ENCODE measurements around the gene MAP3K20. TPM values are rescaled to one million over a fixed set of nuclear protein-coding genes. Genes with fewer than 3 reads are reported as not detected.

The MAP3K20 gene
- total RNA-seq, 1 experiment from 2014 or later: 40.0 TPM

DNA sequence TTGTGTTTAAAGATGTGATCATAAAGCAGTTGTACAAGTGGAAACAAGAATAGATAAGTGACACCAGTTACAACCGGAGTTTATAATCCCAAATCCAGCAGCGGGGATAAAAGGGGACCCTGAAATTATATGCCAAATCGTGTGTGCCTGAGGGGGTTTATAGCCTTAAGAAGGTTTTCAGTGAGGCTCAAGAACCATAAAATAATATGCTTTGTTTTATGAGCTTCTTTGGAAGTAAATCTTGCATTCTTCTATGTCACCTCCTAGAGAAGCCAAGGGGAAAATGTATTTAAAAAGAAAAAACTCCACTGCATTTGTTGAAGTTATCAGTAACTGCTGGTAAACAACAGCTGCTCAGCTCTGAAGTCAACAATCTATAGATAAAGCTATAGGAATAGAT lies 25.8 kb upstream of the MAP3K20 start:
- H3K27me3 ChIP-seq (replicated peaks; ENCODE audit: insufficient read depth, low read depth, low read length, poor library complexity): no peaks in the 10 kb centered on the region
- H3K4me1 ChIP-seq (ENCODE audit: insufficient read depth, low read length, poor library complexity, severe bottlenecking): peaks cover 53% of the 10 kb centered on the region
- BruUV-seq (replicated peaks): no TSS peak
- H3K9me3 ChIP-seq (ENCODE audit: low read depth, low read length, poor library complexity, severe bottlenecking): no peaks in the 10 kb centered on the region
- H3K4me3 ChIP-seq (ENCODE audit: low read depth, low read length, poor library complexity, severe bottlenecking): no peak overlapping the region
- H3K36me3 ChIP-seq (ENCODE audit: insufficient read depth, low read length, poor library complexity, severe bottlenecking): no peaks in the 10 kb centered on the region
- DNase-seq (ENCODE audit: low spot score): no peak
- intact Hi-C loops (cut with micrococcal nuclease; ENCODE audit: unreplicated experiment): no loop called here
- POLR2A ChIA-PET (ENCODE audit: low non-redundant PET): no interaction called here
- TF ChIP-seq, protein P1, sequence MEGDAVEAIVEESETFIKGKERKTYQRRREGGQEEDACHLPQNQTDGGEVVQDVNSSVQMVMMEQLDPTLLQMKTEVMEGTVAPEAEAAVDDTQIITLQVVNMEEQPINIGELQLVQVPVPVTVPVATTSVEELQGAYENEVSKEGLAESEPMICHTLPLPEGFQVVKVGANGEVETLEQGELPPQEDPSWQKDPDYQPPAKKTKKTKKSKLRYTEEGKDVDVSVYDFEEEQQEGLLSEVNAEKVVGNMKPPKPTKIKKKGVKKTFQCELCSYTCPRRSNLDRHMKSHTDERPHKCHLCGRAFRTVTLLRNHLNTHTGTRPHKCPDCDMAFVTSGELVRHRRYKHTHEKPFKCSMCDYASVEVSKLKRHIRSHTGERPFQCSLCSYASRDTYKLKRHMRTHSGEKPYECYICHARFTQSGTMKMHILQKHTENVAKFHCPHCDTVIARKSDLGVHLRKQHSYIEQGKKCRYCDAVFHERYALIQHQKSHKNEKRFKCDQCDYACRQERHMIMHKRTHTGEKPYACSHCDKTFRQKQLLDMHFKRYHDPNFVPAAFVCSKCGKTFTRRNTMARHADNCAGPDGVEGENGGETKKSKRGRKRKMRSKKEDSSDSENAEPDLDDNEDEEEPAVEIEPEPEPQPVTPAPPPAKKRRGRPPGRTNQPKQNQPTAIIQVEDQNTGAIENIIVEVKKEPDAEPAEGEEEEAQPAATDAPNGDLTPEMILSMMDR (conservative IDR thresholded peaks at IDR 0.05; ENCODE audit: low read depth, low read length): no peak
- no peak for TF ChIP-seq EZH2 (IDR thresholded peaks at IDR 0.05; ENCODE audit: borderline replicate concordance, low read depth, low read length, poor library complexity, severe bottlenecking)
- CTCF ChIA-PET: no interaction called here
- peak overlapping the region; percentile 45 for H3K27ac ChIP-seq (ENCODE audit: low read depth, low read length, poor library complexity, severe bottlenecking)

DNA sequence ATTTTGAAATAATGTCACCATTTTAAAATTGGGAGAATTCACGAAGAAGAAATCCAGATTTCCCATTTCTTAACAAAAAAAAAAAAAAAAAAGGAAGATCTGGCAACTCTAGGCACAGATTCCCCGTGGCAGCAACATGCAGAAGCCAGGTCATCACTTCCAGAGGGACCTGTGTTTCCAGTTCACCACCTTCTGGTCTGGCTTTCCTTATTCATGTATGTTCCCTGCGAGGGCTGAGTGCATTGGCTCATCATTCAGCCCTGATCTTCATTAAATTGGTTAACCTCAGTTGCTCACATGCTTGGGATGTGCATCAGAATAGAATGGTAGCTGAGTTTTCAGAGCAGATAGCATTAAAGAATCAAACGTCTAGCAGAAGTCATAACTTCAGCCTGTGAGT lies 25.0 kb upstream of the MAP3K20 start:
- Histone ChIP-seq H3K4me1 (ENCODE audit: insufficient read depth, low read length, poor library complexity, severe bottlenecking) (peaks cover 53% of the 10 kb centered on the region), H3K27ac (ENCODE audit: low read depth, low read length, poor library complexity, severe bottlenecking) (no peak overlapping the region), H3K9me3 (ENCODE audit: low read depth, low read length, poor library complexity, severe bottlenecking) (no peaks in the 10 kb centered on the region), H3K4me3 (ENCODE audit: low read depth, low read length, poor library complexity, severe bottlenecking) (no peak overlapping the region), H3K36me3 (ENCODE audit: insufficient read depth, low read length, poor library complexity, severe bottlenecking) (no peaks in the 10 kb centered on the region), H3K27me3 (replicated peaks; ENCODE audit: insufficient read depth, low read depth, low read length, poor library complexity) (no peaks in the 10 kb centered on the region)
- no TSS peak for BruUV-seq (replicated peaks)
- no peak for TF ChIP-seq EZH2 (IDR thresholded peaks at IDR 0.05; ENCODE audit: borderline replicate concordance, low read depth, low read length, poor library complexity, severe bottlenecking)
- TF ChIP-seq, protein P1 (conservative IDR thresholded peaks at IDR 0.05; ENCODE audit: low read depth, low read length): no peak
- POLR2A ChIA-PET (ENCODE audit: low non-redundant PET): no interaction called here
- CTCF ChIA-PET: no interaction called here
- no peak for DNase-seq (ENCODE audit: low spot score)
- intact Hi-C loops (cut with micrococcal nuclease; ENCODE audit: unreplicated experiment): no loop called here

DNA sequence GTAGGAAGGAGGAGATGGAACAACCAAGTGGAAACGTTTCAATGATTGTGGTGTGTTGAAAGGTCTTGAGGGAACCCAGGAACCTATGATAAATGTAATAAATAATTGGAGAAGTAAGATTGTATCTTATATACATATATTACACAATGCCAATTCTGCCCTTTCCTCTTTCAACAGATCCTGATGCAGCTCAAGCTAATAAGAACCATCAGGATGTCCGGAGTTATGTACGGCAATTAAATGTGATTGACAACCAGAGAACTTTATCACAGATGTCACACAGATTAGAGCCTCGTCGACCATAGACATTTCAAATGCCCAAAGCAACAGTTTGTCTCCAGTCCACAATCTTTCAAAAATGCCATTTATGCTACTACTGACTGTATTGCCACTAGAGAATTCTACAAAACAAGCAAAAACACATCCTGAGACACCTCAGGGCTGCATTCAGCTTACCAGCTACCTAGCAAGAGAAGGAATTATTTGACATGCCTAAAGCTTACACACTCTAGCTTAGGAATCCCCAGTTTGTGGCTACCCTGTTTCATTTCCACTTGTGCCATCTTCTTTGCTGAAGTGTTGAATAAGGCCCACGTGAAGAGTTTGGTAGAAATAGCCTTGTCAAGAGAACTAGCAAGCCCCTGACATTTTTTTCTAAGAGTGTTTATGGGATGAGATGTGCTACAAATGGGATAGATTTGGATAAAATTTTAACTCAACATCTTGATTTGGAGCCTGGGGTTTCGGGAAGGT lies 24.0 kb upstream of the MAP3K20 start:
- peak; percentile 35 for DNase-seq (ENCODE audit: low spot score)
- TF ChIP-seq, protein P1 (conservative IDR thresholded peaks at IDR 0.05; ENCODE audit: low read depth, low read length): no peak
- no peak for TF ChIP-seq EZH2 (IDR thresholded peaks at IDR 0.05; ENCODE audit: borderline replicate concordance, low read depth, low read length, poor library complexity, severe bottlenecking)
- no peaks in the 10 kb centered on the region for H3K36me3 ChIP-seq (ENCODE audit: insufficient read depth, low read length, poor library complexity, severe bottlenecking)
- no peaks in the 10 kb centered on the region for H3K9me3 ChIP-seq (ENCODE audit: low read depth, low read length, poor library complexity, severe bottlenecking)
- CTCF ChIA-PET: no interaction called here
- intact Hi-C loops (cut with micrococcal nuclease; ENCODE audit: unreplicated experiment): no loop called here
- POLR2A ChIA-PET (ENCODE audit: low non-redundant PET): no interaction called here
- peaks cover 53% of the 10 kb centered on the region for H3K4me1 ChIP-seq (ENCODE audit: insufficient read depth, low read length, poor library complexity, severe bottlenecking)
- BruUV-seq (replicated peaks): no TSS peak
- no peak overlapping the region for H3K27ac ChIP-seq (ENCODE audit: low read depth, low read length, poor library complexity, severe bottlenecking)
- H3K4me3 ChIP-seq (ENCODE audit: low read depth, low read length, poor library complexity, severe bottlenecking): no peak overlapping the region
- no peaks in the 10 kb centered on the region for H3K27me3 ChIP-seq (replicated peaks; ENCODE audit: insufficient read depth, low read depth, low read length, poor library complexity)

Measured in A673 (cell line).